Suprapubic skin (tissue), 3 donors: Measurements from ENCODE around the gene FAM241B.

ENCODE experiments used
- EP300 ChIP-seq: sonication (generic); formaldehyde crosslinking; IDR thresholded peaks from one replicate; pipeline ENCODE4 v1.6.1; 2017; ENCODE audit warnings: antibody characterized with exemption
- POLR2A ChIP-seq, 2 donors: fragments of 450-650 bp; IDR thresholded peaks; one replicate each; pipeline ENCODE4 v1.6.1; 2017; ENCODE audit warnings: antibody characterized with exemption in 2 of 2, mild to moderate bottlenecking in 2 of 2, moderate library complexity in 2 of 2
- TF ChIP-seq, protein P1 (sequence below), 2 donors: fragments of 200-600 bp in 1 of 2; fragments of 450-650 bp in 1 of 2; sonication (generic) in 1 of 2; IDR thresholded peaks; one replicate each; pipeline ENCODE4 v1.5.1; 2016 to 2019; ENCODE audit warnings: antibody characterized with exemption in 2 of 2, mild to moderate bottlenecking in 1 of 2, moderate library complexity in 1 of 2

DNA sequence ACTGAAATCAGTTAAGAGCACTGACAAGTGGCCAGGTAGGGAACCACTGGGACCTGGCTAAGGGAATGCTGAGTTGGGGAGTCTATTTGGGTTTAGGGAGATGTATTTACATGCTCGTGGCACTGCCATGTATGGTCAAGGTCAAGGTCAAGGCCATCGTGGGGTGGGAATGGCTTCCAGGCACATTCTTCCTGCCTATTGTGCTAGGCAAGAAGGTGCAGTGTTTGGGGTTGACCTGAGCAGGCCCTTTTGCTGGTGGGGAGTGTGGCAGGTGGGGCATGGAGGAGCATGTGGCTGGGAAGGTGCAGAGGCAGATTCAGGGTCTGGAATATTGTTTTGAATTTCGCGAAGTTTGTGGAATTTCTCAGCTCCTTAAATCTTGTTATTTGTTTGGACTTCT, 17.8 kb downstream of the FAM241B start:
- TF ChIP-seq, protein P1, sequence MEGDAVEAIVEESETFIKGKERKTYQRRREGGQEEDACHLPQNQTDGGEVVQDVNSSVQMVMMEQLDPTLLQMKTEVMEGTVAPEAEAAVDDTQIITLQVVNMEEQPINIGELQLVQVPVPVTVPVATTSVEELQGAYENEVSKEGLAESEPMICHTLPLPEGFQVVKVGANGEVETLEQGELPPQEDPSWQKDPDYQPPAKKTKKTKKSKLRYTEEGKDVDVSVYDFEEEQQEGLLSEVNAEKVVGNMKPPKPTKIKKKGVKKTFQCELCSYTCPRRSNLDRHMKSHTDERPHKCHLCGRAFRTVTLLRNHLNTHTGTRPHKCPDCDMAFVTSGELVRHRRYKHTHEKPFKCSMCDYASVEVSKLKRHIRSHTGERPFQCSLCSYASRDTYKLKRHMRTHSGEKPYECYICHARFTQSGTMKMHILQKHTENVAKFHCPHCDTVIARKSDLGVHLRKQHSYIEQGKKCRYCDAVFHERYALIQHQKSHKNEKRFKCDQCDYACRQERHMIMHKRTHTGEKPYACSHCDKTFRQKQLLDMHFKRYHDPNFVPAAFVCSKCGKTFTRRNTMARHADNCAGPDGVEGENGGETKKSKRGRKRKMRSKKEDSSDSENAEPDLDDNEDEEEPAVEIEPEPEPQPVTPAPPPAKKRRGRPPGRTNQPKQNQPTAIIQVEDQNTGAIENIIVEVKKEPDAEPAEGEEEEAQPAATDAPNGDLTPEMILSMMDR (IDR thresholded peaks at IDR 0.05): no peak
- TF ChIP-seq EP300: no peak
- no peak for TF ChIP-seq POLR2A (IDR thresholded peaks at IDR 0.05)
